ENCODE data around the gene TMEM161A. TPM values are rescaled to one million over a fixed set of nuclear protein-coding genes. Genes with fewer than 3 reads are reported as not detected.
A peak's percentile ranks its signal among the peaks of the same experiment; 100 is the strongest.
"Not testable (repeated sequence)": the region's sequence is repeated elsewhere in the genome, so short reads cannot be mapped to it uniquely, and the experiment has no call there.

TMEM161A gene
- total RNA-seq, 1 experiment from 2014 or later, result 46.4 TPM

GRCh38 chr19:19155495-19156219 is 17.4 kb upstream of the TMEM161A start:
- DNase-seq (ENCODE audit: low read depth), result no peak

GRCh38 chr19:19154768-19155494 is 16.7 kb upstream of the TMEM161A start:
- DNase-seq (ENCODE audit: low read depth), result no peak

GRCh38 chr19:19152668-19153384 is 14.5 kb upstream of the TMEM161A start:
- no peak for DNase-seq (ENCODE audit: low read depth)

GRCh38 chr19:19151418-19151817 is 13.1 kb upstream of the TMEM161A start:
- DNase-seq (ENCODE audit: low read depth), result no peak

- no peak for DNase-seq (ENCODE audit: low read depth)
Observed at GRCh38 chr19:19149435-19149834, 11.2 kb upstream of the TMEM161A start.

- DNase-seq (ENCODE audit: low read depth), result not testable (repeated sequence)
Observed at GRCh38 chr19:19148504-19148903, 10.2 kb upstream of the TMEM161A start.

- no peak for DNase-seq (ENCODE audit: low read depth)
Observed at GRCh38 chr19:19147344-19147743, 9.1 kb upstream of the TMEM161A start.

- DNase-seq (ENCODE audit: low read depth), result no peak
Observed at GRCh38 chr19:19146865-19147264, 8.6 kb upstream of the TMEM161A start.

GRCh38 chr19:19145684-19146608 is 7.7 kb upstream of the TMEM161A start:
- DNase-seq (ENCODE audit: low read depth), result peak; percentile 57

GRCh38 chr19:19145281-19145680 is 7.0 kb upstream of the TMEM161A start:
- no peak for DNase-seq (ENCODE audit: low read depth)

- no peak for DNase-seq (ENCODE audit: low read depth)
Observed at GRCh38 chr19:19142347-19142746, 4.1 kb upstream of the TMEM161A start.

- DNase-seq (ENCODE audit: low read depth), result no peak
Observed at GRCh38 chr19:19140476-19140875, 2.2 kb upstream of the TMEM161A start.

- no peak for DNase-seq (ENCODE audit: low read depth)
Observed at GRCh38 chr19:19139876-19140229, 1.6 kb upstream of the TMEM161A start.

- no peak for DNase-seq (ENCODE audit: low read depth)
Observed at GRCh38 chr19:19137556-19138108, 646 bp downstream of the TMEM161A start.

- DNase-seq (ENCODE audit: low read depth), result not testable (repeated sequence)
Observed at GRCh38 chr19:19135713-19136112, 2.6 kb downstream of the TMEM161A start.

GRCh38 chr19:19134687-19135158 is 3.6 kb downstream of the TMEM161A start:
- DNase-seq (ENCODE audit: low read depth), result no peak

GRCh38 chr19:19133985-19134384 is 4.3 kb downstream of the TMEM161A start:
- no peak for DNase-seq (ENCODE audit: low read depth)

- DNase-seq (ENCODE audit: low read depth), result no peak
Observed at GRCh38 chr19:19132912-19133311, 5.4 kb downstream of the TMEM161A start.

GRCh38 chr19:19131989-19132388 is 6.3 kb downstream of the TMEM161A start:
- no peak for DNase-seq (ENCODE audit: low read depth)

- DNase-seq (ENCODE audit: low read depth), result no peak
Observed at GRCh38 chr19:19126102-19126501, 12.2 kb downstream of the TMEM161A start.

- no peak for DNase-seq (ENCODE audit: low read depth)
Observed at GRCh38 chr19:19123386-19123785, 14.9 kb downstream of the TMEM161A start.

Data from HT1080 (cell line).